Measurements from ENCODE around the gene TMEM54.
"Not testable (repeated sequence)": the region's sequence is repeated elsewhere in the genome, so short reads cannot be mapped to it uniquely, and the experiment has no call there.

Gene TMEM54

GRCh38 chr1:32918179-32918578, 17.0 kb upstream of the TMEM54 start:
- DNase-seq: no peak

GRCh38 chr1:32917521-32917920, 16.3 kb upstream of the TMEM54 start:
- DNase-seq: no peak

- DNase-seq: no peak
These were observed 14.8 kb upstream of the TMEM54 start for GRCh38 chr1:32915766-32916706.

- no peak for DNase-seq
These were observed 9.1 kb upstream of the TMEM54 start for GRCh38 chr1:32910319-32910718.

- DNase-seq: no peak
These were observed 6.2 kb upstream of the TMEM54 start for GRCh38 chr1:32907435-32907834.

GRCh38 chr1:32906654-32907053, 5.5 kb upstream of the TMEM54 start:
- DNase-seq: no peak

GRCh38 chr1:32905588-32905987, 4.4 kb upstream of the TMEM54 start:
- DNase-seq: not testable (repeated sequence)

GRCh38 chr1:32904797-32905196, 3.6 kb upstream of the TMEM54 start:
- no peak for DNase-seq

GRCh38 chr1:32903991-32904785, 3.0 kb upstream of the TMEM54 start:
- DNase-seq: no peak

- DNase-seq: no peak
These were observed 1.3 kb upstream of the TMEM54 start for GRCh38 chr1:32902535-32902920.

- no peak for DNase-seq
These were observed 790 bp upstream of the TMEM54 start for GRCh38 chr1:32901823-32902534.

- DNase-seq: no peak
These were observed 726 bp downstream of the TMEM54 start for GRCh38 chr1:32900371-32900955.

- DNase-seq: no peak
These were observed 1.4 kb downstream of the TMEM54 start for GRCh38 chr1:32899586-32900296.

- DNase-seq: no peak
These were observed 2.2 kb downstream of the TMEM54 start for GRCh38 chr1:32898958-32899357.

GRCh38 chr1:32898056-32898455, 3.1 kb downstream of the TMEM54 start:
- DNase-seq: no peak

GRCh38 chr1:32897082-32898049, 3.8 kb downstream of the TMEM54 start:
- DNase-seq: no peak

- DNase-seq: no peak
These were observed 4.7 kb downstream of the TMEM54 start for GRCh38 chr1:32896451-32896850.

- no peak for DNase-seq
These were observed 5.6 kb downstream of the TMEM54 start for GRCh38 chr1:32895325-32896215.

GRCh38 chr1:32894681-32895080, 6.5 kb downstream of the TMEM54 start:
- no peak for DNase-seq
